ENCODE results near the gene MORN1.
A peak's percentile ranks its signal among the peaks of the same experiment; 100 is the strongest.

Gene MORN1

DNA sequence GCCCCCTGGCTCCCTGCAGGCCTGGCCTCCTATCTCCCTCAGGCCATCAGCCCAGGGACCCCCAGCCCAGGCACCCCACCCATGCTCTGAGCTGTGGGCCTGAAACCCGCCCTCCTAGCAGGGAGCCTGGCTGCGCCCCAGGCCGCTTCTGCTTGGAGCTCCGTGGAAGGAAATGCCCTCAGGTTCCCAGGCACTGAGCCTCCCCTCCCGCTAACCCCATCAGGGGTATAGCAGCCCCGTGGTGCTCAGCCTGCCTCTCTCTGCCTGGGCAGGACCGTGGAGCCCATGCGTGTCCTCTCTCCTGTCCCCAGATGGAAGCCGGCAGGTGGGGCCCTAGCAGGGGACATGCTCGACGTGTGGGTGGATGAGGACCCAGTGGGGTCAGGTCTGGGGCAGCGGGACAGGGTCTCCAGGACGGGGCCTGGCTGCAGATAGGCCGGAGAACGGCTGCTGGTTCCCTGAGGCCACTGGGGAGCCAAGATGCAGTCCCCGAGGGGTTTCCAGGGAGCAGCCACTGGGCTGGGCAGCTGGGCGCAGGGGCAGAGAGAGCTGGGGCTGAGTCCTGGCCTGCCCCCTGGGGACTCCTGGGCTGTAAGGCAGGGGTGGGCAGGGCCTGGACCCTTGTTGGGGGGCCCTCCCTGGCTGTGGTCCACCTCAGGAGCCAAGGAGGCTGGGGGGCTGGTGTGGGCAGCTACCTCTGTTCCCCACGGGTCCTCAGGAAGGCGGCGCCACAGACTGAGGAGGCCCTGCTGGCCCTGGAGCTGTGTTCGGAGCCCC lies 75.5 kb downstream of the MORN1 start:
- no peak overlapping the region for H3K4me3 ChIP-seq (replicated peaks; ENCODE audit: insufficient read depth, low read length)
- DNase-seq (ENCODE audit: low read depth in 1 of 2, low spot score in 1 of 2) = no peak
- TF ChIP-seq GABPA (IDR thresholded peaks at IDR 0.05; ENCODE audit: low read depth) (no peak), POLR2AphosphoS5 (IDR thresholded peaks at IDR 0.05; ENCODE audit: low read depth) (no peak), SPI1 (IDR thresholded peaks at IDR 0.05; ENCODE audit: borderline replicate concordance, low read depth) (no peak), CTCF (IDR thresholded peaks at IDR 0.05; ENCODE audit: insufficient read depth, low read length) (no peak)
- TF ChIP-seq, protein P1, sequence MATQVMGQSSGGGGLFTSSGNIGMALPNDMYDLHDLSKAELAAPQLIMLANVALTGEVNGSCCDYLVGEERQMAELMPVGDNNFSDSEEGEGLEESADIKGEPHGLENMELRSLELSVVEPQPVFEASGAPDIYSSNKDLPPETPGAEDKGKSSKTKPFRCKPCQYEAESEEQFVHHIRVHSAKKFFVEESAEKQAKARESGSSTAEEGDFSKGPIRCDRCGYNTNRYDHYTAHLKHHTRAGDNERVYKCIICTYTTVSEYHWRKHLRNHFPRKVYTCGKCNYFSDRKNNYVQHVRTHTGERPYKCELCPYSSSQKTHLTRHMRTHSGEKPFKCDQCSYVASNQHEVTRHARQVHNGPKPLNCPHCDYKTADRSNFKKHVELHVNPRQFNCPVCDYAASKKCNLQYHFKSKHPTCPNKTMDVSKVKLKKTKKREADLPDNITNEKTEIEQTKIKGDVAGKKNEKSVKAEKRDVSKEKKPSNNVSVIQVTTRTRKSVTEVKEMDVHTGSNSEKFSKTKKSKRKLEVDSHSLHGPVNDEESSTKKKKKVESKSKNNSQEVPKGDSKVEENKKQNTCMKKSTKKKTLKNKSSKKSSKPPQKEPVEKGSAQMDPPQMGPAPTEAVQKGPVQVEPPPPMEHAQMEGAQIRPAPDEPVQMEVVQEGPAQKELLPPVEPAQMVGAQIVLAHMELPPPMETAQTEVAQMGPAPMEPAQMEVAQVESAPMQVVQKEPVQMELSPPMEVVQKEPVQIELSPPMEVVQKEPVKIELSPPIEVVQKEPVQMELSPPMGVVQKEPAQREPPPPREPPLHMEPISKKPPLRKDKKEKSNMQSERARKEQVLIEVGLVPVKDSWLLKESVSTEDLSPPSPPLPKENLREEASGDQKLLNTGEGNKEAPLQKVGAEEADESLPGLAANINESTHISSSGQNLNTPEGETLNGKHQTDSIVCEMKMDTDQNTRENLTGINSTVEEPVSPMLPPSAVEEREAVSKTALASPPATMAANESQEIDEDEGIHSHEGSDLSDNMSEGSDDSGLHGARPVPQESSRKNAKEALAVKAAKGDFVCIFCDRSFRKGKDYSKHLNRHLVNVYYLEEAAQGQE (IDR thresholded peaks at IDR 0.05; ENCODE audit: insufficient replicate concordance, low read depth) = no peak
- peaks cover 5% of the 10 kb centered on the region for H3K27me3 ChIP-seq (ENCODE audit: insufficient read depth, poor library complexity, severe bottlenecking)
- H3K27ac ChIP-seq (replicated peaks) = no peak overlapping the region

DNA sequence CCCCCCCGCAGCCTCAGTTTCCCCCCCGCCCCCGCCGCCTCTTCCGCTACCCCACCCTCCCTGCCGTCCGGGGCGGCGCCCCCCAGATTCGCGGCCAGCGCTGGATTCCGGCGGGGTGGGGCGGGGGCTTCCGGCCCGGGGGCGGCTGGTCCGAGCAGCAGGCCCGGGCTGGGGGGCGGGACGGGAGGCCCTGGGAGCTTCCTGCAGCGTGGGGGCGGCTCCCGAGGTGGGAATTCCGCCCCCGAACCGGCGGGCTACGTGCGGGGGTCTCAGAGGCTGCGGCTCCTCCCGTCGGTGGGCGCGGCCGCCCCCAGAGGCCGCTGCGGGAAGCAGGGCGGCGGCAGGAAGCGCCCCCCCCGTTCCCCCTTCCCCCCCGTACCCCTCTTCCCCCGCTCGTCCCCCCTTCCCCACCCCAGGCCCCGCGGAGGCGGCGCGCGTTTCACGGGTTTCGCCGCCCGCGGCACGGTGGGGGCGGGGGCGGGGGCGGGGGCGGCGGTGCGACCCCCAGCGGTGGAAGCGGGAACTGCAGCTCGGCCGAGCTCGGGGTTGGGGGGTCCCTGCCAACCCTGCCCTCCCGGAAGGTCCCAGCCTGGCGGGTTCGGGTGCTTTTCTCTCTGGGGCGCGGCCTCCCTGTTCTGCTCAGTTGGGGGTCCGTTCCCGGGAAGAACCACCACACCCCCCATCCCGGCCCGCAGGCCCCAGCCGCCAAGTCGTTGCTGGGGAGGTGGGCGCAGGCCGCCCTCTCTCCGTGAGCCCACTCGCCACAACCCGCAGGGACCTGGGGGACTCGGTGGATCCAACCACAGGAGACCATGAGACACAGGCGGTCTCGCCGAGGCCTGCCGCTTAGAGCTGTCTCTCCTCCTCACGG lies 76.3 kb downstream of the MORN1 start:
- H3K27ac ChIP-seq (replicated peaks) = no peak overlapping the region
- TF ChIP-seq CTCF (IDR thresholded peaks at IDR 0.05; ENCODE audit: insufficient read depth, low read length) (peak; percentile 28), SPI1 (IDR thresholded peaks at IDR 0.05; ENCODE audit: borderline replicate concordance, low read depth) (no peak), GABPA (IDR thresholded peaks at IDR 0.05; ENCODE audit: low read depth) (no peak)
- DNase-seq (ENCODE audit: low read depth in 1 of 2, low spot score in 1 of 2) = no peak
- peaks cover 5% of the 10 kb centered on the region for H3K27me3 ChIP-seq (ENCODE audit: insufficient read depth, poor library complexity, severe bottlenecking)
- H3K4me3 ChIP-seq (replicated peaks; ENCODE audit: insufficient read depth, low read length) = peak overlapping the region; percentile 33

GRCh38 chr1:2314273-2314802 lies 77.0 kb downstream of the MORN1 start:
- H3K27ac ChIP-seq (replicated peaks) = no peak overlapping the region
- H3K4me3 ChIP-seq (replicated peaks; ENCODE audit: insufficient read depth, low read length) = peak overlapping the region; percentile 33; the same call in 1 of the 2 replicates
- DNase-seq (ENCODE audit: low read depth in 1 of 2, low spot score in 1 of 2) = no peak

More at GRCh38 chr1:2314273-2314802, 77.0 kb downstream of the MORN1 start:
- H3K27me3 ChIP-seq (ENCODE audit: insufficient read depth, poor library complexity, severe bottlenecking) = peaks cover 5% of the 10 kb centered on the region
- TF ChIP-seq CTCF (IDR thresholded peaks at IDR 0.05; ENCODE audit: insufficient read depth, low read length) (no peak), GABPA (IDR thresholded peaks at IDR 0.05; ENCODE audit: low read depth) (no peak), SPI1 (IDR thresholded peaks at IDR 0.05; ENCODE audit: borderline replicate concordance, low read depth) (no peak), POLR2AphosphoS5 (IDR thresholded peaks at IDR 0.05; ENCODE audit: low read depth) (no peak)
- TF ChIP-seq, protein P1 (IDR thresholded peaks at IDR 0.05; ENCODE audit: insufficient replicate concordance, low read depth) = no peak

All from HL-60 (cell line).